NOMO-1 treated with DMSO at 0.1 percent for 48 hours (cell line): ENCODE measurements around the gene RPH3AL.

Source experiments
- DNase-seq: peaks from one replicate; lab custom pipeline; 2025; ENCODE audit not compliant: unreplicated experiment; lab: John Stamatoyannopoulos, UW

The RPH3AL gene, protein sequence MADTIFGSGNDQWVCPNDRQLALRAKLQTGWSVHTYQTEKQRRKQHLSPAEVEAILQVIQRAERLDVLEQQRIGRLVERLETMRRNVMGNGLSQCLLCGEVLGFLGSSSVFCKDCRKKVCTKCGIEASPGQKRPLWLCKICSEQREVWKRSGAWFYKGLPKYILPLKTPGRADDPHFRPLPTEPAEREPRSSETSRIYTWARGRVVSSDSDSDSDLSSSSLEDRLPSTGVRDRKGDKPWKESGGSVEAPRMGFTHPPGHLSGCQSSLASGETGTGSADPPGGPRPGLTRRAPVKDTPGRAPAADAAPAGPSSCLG

DNA sequence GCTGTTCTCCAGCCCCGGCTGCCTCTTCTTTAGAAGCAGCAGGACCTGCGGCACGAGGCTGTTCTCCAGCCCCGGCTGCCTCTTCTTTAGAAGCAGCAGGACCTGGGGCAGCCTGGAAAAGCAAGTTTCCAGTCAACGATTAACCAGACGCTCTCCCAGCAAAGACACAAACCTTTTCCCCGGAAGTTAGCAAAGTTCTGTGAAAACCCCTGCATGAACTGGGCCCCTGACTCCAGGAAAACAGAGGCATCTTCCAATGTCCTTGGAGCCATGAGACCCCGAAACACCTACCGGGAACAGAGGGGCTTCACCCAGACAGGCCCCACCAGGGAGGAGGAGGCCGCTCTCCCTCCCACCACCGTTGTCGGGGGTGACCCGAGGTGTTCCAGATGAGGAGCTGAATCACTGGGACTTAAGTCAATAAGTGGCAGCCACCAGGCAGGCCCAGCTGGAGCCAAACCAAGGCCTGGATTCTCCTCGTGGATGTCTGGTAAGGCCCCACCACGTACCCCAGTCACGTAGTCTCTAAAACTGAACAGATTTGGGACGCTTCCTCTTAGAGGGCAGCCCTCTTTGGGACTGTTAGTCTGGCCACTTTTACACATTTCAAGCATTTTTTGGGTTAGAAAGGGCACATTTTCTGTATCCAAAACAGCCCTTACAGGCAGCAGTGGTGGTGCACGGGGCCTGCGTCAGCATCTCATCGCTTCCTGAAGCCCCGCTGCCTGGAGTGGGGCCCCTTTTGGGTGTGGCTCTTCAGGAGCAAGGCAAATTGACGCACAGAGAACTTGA, at the start of gene RPH3AL:
Gene RPH3AL, minus strand, starts transcription at position 387 of the 792 bp plus-strand sequence. CDS start 25,264 bp downstream, outside the sequence.
- DNase-seq = no peak

DNA sequence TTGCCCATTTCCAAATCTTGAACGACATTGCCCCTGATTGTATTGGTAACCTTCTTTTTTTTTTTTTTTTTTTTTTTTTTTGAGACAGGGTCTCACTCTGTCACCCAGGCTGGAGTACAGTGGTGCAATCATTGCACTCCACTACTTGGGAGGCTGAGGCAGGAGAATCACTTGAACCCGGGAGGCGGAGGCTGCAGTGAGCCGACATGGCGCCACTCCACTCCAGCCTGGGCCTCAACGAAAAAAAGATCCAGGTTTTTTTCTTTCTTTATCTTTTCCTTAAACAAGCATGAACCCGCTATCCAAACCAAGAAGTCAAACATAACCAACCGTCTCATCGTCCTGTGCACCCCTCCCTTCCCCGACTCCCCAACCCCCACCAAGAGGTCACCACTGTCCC, 47.6 kb upstream of the RPH3AL start:
- DNase-seq = no peak

DNA sequence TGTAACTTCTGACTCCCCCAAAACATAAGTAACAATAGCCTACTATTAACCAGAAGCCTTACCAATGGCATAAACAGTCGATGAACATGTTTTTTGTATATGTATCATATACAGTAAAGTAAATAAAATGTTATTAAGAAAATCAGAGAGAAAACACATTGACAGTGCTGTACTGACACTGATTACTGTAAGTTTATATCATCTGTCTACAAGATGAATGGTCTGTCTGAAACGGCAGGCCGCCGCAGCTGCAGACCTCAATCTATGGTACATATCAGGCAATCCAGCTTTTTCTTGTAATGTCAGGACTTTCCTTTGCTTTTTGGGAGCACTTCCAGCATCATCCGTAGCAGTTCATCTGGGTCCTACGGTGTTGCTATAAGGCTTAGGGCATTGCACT, 44.2 kb upstream of the RPH3AL start:
- no peak for DNase-seq

DNA sequence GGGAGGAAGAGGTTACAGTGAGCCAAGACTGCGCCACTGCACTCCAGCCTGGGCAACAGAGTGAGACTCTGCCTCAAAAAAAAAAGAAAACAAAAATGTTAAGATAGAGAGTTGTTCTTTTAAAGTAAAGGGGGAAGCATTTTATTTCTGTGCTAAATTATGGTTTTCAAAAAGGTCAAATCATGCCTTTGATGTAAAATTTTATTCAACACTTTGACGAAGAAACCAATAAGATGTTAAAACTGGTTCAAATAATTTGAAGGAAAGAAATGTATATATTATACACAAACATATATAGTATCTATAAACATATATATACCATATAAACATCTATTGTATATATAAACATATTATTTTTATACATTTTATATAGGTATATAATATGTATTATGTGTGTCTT, 43.4 kb upstream of the RPH3AL start:
- DNase-seq = no peak

DNA sequence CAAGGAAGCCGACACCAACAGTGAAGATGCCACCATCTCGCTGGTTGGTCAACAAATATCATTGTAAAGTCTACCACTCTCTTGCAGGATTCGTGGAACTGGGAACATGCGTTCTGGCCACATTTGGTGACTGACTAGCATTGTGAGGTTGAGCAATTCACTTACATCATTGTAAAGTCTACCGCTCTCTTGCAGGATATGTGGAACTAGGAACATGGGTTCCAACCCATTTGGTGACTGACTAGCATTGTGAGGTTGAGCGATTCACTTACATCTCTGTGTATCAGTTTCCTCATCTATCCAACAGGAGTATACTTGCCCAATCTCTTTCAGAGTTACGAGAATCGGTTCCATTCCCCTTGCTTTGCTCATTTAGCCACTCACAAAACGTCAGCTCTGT, 42.6 kb upstream of the RPH3AL start:
- DNase-seq = no peak

DNA sequence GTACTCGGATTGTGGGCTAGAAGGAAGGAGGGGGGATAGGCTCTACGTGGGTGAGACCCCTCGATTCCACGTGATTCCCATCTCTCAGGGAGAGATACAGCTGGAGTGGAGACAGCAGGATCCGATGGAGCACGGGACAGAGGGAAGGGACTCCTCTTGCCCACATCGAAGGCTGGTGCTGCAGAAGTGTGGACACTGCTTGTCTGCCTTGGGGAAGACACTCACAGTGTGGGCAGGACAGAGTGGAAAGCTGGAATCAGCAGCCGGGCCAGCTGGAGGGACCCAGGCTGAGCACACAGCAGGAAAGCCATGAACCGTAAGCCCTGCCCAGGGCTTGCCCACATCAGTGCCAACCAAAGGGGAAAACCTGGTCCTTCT, 42.1 kb upstream of the RPH3AL start:
- no peak for DNase-seq

DNA sequence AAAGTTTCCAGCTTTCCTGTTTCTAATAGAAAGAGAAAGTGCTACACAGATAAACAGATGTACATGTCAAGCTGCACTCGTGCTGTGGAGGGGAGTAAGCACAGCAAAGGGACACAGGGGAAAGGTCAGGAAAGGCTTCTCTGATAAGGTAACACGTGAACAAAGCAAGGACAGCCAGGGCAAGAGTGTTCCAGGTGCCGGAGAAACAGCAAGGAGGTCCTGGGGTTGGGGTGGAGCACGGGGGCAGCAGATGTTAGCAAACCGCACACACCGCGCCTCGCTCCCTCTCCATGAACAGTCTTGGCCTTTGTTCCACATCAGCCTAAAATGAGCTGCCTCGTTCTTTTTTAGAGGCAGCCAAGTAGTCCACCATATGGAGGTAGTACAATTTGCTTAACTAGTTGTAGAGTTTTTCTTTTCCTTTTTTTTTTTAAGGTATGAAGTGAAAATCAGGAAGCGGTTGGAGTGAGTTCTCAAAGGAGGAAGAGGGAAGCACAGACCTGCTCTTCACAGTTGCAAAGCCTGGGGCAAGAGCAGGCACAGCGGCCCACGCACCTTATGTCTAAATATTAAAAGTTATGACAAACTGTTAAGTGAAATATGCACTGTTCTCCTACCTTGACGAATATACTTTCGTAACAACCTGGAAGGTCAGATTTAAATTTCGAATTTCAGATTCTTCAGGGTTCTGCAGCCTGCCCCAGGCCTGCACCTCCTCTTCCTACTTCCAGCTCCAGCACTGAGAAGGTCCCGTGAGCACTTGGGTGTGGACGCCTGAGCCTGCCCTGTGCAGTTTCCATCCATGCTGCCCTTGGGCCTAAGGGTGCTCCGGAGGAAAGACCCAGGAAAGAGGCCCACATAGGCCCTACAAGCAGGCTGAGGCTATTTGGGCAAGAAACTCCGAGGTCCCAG, 41.5 kb upstream of the RPH3AL start:
- peak; percentile 28 for DNase-seq

DNA sequence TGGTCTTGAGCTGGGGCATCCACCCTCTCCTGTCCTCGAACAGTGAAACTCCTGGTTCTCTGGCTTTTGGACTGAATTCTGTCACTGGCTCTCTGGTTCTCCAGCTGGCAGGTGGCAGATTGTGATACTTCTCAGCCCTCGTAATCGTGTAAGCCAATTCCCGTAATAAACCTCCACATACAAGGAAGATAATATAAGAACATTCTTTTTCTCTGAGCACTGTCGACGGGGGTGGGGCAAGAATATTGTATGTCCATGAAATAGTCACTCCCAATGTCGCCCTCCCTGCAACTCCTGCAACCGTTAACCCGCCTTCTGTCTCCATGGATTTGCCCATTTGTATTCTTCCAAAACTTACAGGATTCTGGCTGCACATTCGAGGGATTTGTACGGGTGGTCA, 39.2 kb upstream of the RPH3AL start:
- DNase-seq = no peak

DNA sequence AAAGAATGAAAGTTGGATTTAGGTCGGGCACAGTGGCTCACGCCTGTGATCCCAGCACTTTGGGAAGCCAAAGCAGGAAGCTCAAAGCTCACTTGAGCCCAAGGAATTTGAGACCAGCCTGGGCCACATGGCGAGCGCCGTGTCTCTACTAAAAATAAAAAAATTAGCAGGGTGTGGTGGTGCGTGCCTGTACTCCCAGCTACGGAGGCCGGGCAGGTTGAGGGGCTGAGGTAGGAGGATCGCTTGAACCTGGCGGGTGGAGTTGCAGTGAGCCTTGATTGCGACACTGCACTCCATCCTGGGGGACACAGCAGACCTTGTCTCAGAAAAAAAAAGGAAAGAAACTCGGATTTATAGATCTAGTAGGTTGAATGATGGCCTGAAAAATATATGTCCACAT, 37.4 kb upstream of the RPH3AL start:
- no peak for DNase-seq

DNA sequence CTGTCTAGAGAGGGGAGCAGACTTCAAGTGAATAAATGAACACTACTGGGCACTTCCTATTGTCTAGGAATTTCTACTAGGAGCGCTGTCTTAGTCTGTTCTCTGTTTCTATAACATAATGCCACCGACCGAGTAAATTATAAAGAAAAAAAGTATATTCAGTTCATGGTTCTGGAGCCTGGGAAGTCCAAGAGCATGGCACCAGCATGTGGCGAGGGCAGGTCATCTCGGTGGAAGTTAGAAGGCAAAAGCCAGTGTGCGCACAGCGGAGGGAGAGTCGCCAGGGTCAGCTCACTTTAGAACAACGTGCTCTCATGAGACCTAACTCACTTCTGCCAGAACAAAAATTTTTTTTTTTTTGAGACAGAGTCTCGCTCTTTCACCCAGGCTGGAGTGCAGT, 35.5 kb upstream of the RPH3AL start:
- DNase-seq = no peak

DNA sequence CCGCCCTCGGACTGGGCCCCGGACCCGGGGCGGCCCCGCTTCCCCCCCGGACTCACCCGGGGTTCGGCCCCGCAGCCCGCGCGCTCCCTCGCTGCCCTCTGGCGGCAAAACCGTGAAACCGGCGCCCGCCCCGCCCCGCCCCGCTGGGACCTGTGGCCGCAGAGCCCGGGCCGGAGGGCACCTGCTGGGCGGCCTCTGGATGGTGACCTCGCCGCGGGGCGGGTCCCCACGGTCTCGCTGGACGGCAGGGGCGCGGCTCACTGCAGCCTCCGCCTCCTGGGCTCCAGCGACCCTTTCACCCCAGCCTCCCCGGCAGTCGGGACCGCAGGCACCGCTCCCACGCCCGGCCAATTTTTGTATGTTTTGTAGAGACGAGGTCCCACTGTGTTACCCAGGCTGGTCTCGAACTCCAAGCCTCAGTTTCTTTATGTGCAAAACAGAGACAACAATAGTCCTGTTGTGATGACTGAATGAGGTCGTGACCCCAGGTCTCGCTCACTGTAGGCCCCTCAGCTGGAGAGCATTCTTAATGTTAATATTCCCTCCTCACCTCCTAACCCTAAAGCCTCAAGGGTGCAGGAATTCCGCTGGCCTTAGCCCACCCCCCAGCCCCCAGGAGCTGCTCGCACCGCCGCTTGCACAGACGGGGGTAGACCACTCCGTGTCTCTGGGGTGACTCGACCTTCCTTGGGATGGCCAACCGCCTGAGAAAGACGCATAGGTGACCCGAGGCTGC, 33.7 kb upstream of the RPH3AL start:
- peak; percentile 35 for DNase-seq

DNA sequence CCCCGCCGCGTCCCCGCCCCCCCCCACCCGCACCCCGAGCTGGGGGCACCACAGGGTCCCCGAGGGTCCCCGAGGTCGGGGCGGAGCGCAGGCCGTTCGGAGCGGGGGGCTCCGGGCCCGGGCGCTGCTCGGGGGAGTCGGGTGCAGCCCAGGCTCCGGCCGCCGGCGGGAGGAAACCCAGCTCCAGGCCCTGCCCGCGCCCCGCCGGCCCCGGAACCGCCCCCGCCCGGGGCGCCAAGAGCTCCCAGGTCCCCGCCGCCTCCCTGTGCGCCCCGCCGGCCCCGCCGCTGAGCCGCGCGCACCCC, 33.2 kb upstream of the RPH3AL start:
- no peak for DNase-seq

DNA sequence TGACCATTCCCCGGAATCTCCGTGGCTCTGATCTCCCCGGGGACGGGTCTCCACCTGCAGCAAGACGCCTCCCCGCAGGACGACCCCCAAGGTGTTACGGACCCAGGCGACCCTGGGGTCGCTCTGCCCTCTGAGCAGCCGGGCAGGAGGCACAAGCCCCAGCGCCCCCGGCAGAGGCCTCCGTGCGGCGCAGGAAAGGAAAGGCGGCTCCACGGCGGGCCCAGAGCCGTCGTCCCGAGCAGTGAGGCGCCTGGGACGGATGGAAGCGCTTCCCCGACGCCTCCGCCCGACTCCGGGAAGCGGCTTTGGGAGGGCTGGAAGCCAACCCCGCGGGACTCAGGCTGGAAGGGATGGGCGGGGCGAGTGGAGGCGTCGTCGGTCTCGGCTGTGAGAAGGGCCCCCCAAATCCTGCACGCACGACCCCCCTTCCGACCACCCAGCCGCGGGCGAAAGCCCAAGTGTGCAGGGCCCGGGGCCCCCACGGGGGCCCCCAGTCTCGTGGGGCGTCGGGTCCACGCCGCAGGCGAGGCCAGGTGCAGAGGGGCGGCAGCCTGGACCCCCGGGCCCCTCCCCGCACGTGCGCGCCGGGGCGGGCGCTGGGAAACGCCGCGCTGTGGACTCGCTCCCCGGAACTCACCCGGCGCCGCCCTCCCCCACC, 32.7 kb upstream of the RPH3AL start:
- peak; percentile 5 for DNase-seq

DNA sequence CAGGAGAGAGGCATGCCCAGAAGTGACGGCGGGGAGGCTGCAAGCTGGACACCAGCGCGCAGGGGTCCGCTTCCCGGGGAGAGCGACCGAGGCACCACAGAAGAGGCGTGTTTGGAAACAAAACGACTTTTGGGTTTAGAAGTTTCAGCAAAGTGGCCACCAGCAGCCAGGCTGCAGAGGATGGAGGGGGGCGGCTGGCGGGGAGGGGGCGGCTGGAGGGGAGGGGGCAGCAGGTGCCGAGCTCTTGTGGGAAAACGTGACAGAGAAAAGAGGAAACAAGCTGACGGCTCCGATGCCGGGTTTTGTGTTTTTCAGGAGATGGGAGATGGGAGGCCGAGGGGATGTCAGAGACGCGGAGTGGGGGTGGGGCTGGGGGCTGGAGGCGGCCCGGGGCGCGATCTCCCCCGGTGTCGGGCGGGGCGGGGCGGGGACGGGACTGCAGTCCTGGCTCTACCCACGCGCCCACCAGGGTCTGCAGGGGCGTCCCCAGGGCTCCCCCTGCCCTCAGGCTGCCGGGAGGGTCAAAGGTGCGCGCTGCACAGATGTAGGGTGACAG, 32.1 kb upstream of the RPH3AL start:
- DNase-seq = no peak

DNA sequence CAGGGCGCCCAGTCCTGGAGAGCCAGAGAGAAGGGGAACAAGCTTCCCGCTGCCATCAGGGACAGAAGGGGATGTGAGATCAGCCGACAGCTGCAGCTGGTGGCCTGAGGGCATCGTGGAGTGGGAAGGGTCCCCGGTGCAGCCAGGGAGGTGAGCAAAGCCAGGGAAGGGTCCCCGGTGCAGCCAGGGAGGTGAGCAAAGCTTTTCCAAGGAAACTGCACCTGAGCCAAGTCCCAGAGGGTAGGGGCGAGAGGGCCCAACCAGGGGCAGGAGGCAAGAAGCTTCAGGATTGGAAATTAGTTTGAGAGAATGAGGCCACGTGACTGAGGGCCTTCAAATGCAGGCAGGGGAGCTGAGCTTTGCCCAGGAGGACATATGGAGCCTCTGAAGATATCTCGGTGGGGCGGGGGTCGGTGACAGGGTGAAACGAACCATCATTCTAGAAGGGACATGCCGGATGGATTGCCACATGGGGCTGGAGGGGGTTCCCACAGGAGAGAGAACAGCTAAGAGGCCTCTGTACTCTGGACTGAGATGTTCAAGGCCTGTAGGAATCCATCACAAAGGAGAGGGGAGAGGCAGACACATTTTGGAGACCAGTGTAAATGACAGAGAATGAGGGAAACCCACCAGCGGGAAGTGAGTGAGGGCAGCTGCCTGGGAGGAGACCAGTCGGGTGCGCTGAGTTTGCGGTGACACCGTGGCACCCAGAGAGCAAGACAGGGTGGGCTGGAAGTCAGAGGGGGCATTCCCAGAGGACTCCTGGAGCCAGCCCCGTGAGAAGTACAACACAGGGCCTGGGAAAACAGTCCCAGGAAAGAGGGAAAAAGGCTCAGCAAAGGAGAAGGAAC, 31.4 kb upstream of the RPH3AL start:
- no peak for DNase-seq

DNA sequence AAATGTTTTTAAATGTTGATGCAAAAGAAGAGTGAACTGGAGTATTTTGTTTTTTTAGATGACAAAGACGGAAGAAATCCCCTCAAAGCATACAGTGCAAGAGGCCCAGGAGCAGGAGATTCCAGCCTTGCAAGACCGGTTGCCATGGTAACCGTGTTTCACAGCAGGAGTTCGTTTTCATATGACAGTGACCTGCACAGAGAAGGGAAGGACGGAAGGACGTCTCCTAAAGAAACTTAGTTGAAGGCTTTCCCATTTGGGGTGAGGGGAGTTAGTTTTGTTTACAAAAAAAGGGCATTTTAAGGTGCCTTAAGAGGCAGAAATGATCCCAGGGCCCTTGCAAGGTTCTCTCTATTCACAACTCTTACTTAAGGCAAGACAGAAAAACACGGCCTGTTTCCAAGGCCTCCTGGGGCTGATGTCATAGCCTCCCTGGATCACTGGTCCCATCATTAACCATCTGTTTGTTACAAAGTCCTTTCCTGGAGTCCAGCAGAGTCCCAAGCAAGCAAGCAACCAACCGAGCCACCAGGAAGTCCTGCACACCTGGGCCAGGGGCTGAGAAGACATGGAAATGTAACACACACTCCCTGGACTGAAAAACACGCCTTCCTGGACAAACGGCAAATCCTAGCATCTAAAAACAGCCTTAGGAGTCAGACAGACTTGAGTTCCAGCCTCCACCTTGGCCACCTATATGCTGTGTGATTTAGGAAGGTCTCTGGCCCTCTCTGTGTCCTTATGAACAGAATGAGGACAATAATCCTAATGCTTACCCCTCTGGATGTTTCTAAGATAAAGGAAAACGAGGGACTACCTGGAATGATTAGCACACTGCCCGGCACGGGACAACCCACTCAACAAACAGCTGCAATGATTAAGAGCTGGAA, 30.3 kb upstream of the RPH3AL start:
- DNase-seq = no peak

DNA sequence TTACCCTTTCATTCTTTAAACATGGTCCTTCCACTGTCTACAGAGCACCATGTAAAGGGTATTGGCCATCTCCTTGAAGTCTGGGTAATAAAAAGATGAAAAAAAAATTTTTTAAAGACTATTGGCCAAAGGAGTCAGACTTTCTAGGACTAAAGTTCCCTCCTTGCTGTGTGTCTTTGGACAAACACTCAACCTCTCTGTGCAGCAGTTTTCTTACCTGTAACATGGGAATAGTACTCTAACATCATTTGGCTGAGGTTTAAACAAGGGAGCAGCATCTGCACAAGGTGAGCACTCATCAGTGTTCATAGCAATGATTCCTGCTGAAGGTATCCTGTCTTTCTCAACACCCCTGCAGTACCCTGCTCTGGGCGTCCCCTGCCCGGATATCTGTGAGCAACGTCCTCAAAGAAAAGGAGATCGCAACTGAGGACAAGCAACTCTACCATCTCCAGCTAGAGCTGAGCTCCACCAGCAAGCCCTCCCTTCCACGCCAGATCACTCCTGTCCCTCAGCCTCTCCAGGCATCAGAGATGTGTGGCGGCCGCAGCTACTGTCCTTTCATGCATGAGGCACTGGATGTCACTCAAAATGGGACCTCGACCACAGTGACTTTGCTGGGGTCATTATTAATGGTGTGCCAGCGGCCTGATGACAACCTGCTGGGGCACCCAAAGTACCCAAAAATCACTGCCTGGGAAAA, 29.5 kb upstream of the RPH3AL start:
- no peak for DNase-seq

DNA sequence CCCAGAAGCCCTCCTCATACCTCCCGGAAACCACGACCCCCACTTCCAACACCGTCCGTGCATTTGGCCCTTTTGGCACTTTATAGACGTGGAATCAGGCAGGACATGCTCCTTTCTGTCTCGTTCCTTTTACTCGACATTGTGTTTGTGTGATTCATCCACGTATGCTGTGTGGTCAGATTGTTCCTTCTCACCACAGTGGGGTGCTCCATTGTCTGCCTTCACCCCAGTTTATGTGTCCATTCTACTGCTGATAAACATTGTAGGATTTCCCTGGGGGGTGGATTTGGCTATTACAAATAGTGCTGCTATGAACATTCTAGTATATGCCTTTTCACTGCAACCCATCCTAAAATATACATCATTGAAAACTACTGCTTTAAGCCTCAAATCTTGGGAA, 28.9 kb upstream of the RPH3AL start:
- DNase-seq = no peak
